Measurements from ENCODE around the gene CERS6.
"Not testable (repeated sequence)": the region's sequence is repeated elsewhere in the genome, so short reads cannot be mapped to it uniquely, and the experiment has no call there.

The CERS6 gene

GRCh38 chr2:168496906-168497305 is 40.8 kb downstream of the CERS6 start:
- DNase-seq (ENCODE audit: low read depth, low spot score): no peak

GRCh38 chr2:168499500-168499899 is 43.4 kb downstream of the CERS6 start:
- DNase-seq (ENCODE audit: low read depth, low spot score): no peak

GRCh38 chr2:168500516-168500915 is 44.4 kb downstream of the CERS6 start:
- DNase-seq (ENCODE audit: low read depth, low spot score): no peak

- DNase-seq (ENCODE audit: low read depth, low spot score): no peak
These were observed 45.5 kb downstream of the CERS6 start for GRCh38 chr2:168501466-168502065.

- not testable (repeated sequence) for DNase-seq (ENCODE audit: low read depth, low spot score)
These were observed 46.8 kb downstream of the CERS6 start for GRCh38 chr2:168502852-168503251.

- DNase-seq (ENCODE audit: low read depth, low spot score): no peak
These were observed 47.8 kb downstream of the CERS6 start for GRCh38 chr2:168503901-168504300.

- no peak for DNase-seq (ENCODE audit: low read depth, low spot score)
These were observed 48.3 kb downstream of the CERS6 start for GRCh38 chr2:168504323-168504722.

- no peak for DNase-seq (ENCODE audit: low read depth, low spot score)
These were observed 54.2 kb downstream of the CERS6 start for GRCh38 chr2:168510125-168510756.

- DNase-seq (ENCODE audit: low read depth, low spot score): no peak
These were observed 58.6 kb downstream of the CERS6 start for GRCh38 chr2:168514692-168515091.

- DNase-seq (ENCODE audit: low read depth, low spot score): no peak
These were observed 59.4 kb downstream of the CERS6 start for GRCh38 chr2:168515502-168515901.

- DNase-seq (ENCODE audit: low read depth, low spot score): no peak
These were observed 61.7 kb downstream of the CERS6 start for GRCh38 chr2:168517816-168518215.

GRCh38 chr2:168518555-168519066 is 62.5 kb downstream of the CERS6 start:
- no peak for DNase-seq (ENCODE audit: low read depth, low spot score)

GRCh38 chr2:168519534-168520308 is 63.6 kb downstream of the CERS6 start:
- no peak for DNase-seq (ENCODE audit: low read depth, low spot score)

- no peak for DNase-seq (ENCODE audit: low read depth, low spot score)
These were observed 65.1 kb downstream of the CERS6 start for GRCh38 chr2:168521053-168521741.

GRCh38 chr2:168522446-168522845 is 66.4 kb downstream of the CERS6 start:
- no peak for DNase-seq (ENCODE audit: low read depth, low spot score)

- no peak for DNase-seq (ENCODE audit: low read depth, low spot score)
These were observed 67.9 kb downstream of the CERS6 start for GRCh38 chr2:168524005-168524404.

GRCh38 chr2:168525020-168525419 is 68.9 kb downstream of the CERS6 start:
- no peak for DNase-seq (ENCODE audit: low read depth, low spot score)

GRCh38 chr2:168525716-168526446 is 69.8 kb downstream of the CERS6 start:
- DNase-seq (ENCODE audit: low read depth, low spot score): no peak

GRCh38 chr2:168526641-168527040 is 70.6 kb downstream of the CERS6 start:
- no peak for DNase-seq (ENCODE audit: low read depth, low spot score)

GRCh38 chr2:168528016-168528415 is 71.9 kb downstream of the CERS6 start:
- no peak for DNase-seq (ENCODE audit: low read depth, low spot score)

GRCh38 chr2:168528469-168528868 is 72.4 kb downstream of the CERS6 start:
- DNase-seq (ENCODE audit: low read depth, low spot score): no peak
